ENCODE measurements around the gene SMC3. TPM values are rescaled to one million over a fixed set of nuclear protein-coding genes. Genes with fewer than 3 reads are reported as not detected.

Gene SMC3
- total RNA-seq, 1 experiment from 2014 or later = 31.3 TPM

- no peaks in the 10 kb centered on the region for H3K9me3 Mint-ChIP-seq (ENCODE audit: low read depth, unreplicated experiment)
- H3K4me3 Mint-ChIP-seq (ENCODE audit: low read depth, unreplicated experiment) = no peak overlapping the region
- CTCF ChIA-PET = interaction anchor here (1.0 to 1.3 kb wide), 2 partner anchors 19 to 42 kb away, joined by 3 read pairs; no protein-coding TSS in a partner anchor
- peaks cover 12% of the 10 kb centered on the region for H3K4me1 Mint-ChIP-seq (ENCODE audit: low read depth, unreplicated experiment)
- intact Hi-C loops (cut with micrococcal nuclease; ENCODE audit: unreplicated experiment) = no loop called here
- BruUV-seq (replicated peaks) = no TSS peak
- TF ChIP-seq CTCF (IDR thresholded peaks at IDR 0.05; ENCODE audit: unreplicated experiment) = no peak
- H3K27ac Mint-ChIP-seq (ENCODE audit: unreplicated experiment) = no peak overlapping the region
- peak; percentile 56 for DNase-seq
- H3K27me3 Mint-ChIP-seq (ENCODE audit: unreplicated experiment) = no peaks in the 10 kb centered on the region
- no peaks in the 10 kb centered on the region for H3K36me3 Mint-ChIP-seq (ENCODE audit: insufficient read depth, unreplicated experiment)
Observed at GRCh38 chr10:110629680-110630191, 62.2 kb downstream of the SMC3 start.

DNA sequence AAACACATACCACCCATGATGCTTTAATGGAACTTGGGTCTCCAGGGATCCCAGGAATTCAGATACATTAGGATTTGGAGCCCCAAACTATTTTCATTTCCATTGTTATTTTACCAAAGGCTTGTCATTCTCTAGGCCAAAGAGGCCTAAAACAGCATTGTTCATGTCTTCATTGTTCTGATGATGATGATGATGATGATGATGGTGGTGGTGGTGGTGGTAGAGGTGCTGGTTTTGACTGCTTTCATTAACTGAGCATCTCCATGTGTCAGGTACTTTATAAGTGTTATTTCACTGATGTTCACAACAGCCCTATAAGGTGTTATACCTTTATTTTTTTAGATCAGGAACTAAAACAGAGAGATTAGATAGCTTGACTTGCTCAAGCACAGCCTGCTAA is 64.4 kb downstream of the SMC3 start:
- H3K9me3 Mint-ChIP-seq (ENCODE audit: low read depth, unreplicated experiment) = no peaks in the 10 kb centered on the region
- H3K4me1 Mint-ChIP-seq (ENCODE audit: low read depth, unreplicated experiment) = peaks cover 12% of the 10 kb centered on the region
- CTCF ChIA-PET = no interaction called here
- BruUV-seq (replicated peaks) = no TSS peak
- no peaks in the 10 kb centered on the region for H3K27me3 Mint-ChIP-seq (ENCODE audit: unreplicated experiment)
- no peak for TF ChIP-seq CTCF (IDR thresholded peaks at IDR 0.05; ENCODE audit: unreplicated experiment)
- H3K36me3 Mint-ChIP-seq (ENCODE audit: insufficient read depth, unreplicated experiment) = no peaks in the 10 kb centered on the region
- intact Hi-C loops (cut with micrococcal nuclease; ENCODE audit: unreplicated experiment) = no loop called here
- no peak overlapping the region for H3K4me3 Mint-ChIP-seq (ENCODE audit: low read depth, unreplicated experiment)
- H3K27ac Mint-ChIP-seq (ENCODE audit: unreplicated experiment) = no peak overlapping the region
- no peak for DNase-seq

DNA sequence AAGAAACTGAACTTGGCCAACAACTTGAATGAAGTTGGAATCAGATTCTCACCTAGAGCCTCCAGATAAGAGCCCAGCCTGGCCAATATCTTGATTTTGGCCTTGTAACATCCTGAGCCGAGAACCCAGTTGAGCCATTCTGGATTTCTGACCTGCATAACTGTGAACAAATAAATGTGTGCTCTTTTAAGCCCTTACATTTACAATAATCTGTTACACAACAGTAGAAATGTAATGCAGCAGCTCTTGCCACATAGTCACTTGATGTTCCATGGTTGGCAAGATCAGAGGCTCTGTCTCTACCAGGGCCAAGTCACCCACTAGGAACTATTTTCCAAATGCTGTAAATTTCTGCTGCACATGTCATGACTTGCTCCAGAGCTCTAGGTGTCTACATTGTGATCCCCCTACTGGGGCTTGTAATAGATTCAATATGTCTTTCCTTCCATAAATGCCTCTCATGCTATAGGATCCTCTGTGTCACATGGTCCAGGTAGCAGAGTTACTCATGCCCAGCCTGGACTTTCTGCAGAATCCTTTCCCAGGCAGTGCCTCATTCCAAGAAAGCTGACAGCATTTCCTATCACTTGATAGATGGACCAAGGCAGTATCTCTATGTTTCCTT is 65.2 kb downstream of the SMC3 start:
- Mint-ChIP-seq H3K9me3 (ENCODE audit: low read depth, unreplicated experiment) (no peaks in the 10 kb centered on the region), H3K4me1 (ENCODE audit: low read depth, unreplicated experiment) (peaks cover 12% of the 10 kb centered on the region), H3K36me3 (ENCODE audit: insufficient read depth, unreplicated experiment) (no peaks in the 10 kb centered on the region), H3K27ac (ENCODE audit: unreplicated experiment) (no peak overlapping the region), H3K27me3 (ENCODE audit: unreplicated experiment) (no peaks in the 10 kb centered on the region), H3K4me3 (ENCODE audit: low read depth, unreplicated experiment) (no peak overlapping the region)
- CTCF ChIA-PET = no interaction called here
- no TSS peak for BruUV-seq (replicated peaks)
- intact Hi-C loops (cut with micrococcal nuclease; ENCODE audit: unreplicated experiment) = no loop called here
- DNase-seq = no peak
- TF ChIP-seq CTCF (IDR thresholded peaks at IDR 0.05; ENCODE audit: unreplicated experiment) = no peak

GRCh38 chr10:110634527-110635209 is 67.2 kb downstream of the SMC3 start:
- CTCF ChIA-PET = no interaction called here

More at GRCh38 chr10:110634527-110635209, 67.2 kb downstream of the SMC3 start:
- no peak overlapping the region for H3K27ac Mint-ChIP-seq (ENCODE audit: unreplicated experiment)
- no peak overlapping the region for H3K4me3 Mint-ChIP-seq (ENCODE audit: low read depth, unreplicated experiment)
- H3K9me3 Mint-ChIP-seq (ENCODE audit: low read depth, unreplicated experiment) = no peaks in the 10 kb centered on the region
- TF ChIP-seq CTCF (IDR thresholded peaks at IDR 0.05; ENCODE audit: unreplicated experiment) = no peak
- H3K36me3 Mint-ChIP-seq (ENCODE audit: insufficient read depth, unreplicated experiment) = no peaks in the 10 kb centered on the region
- no peaks in the 10 kb centered on the region for H3K27me3 Mint-ChIP-seq (ENCODE audit: unreplicated experiment)
- no TSS peak for BruUV-seq (replicated peaks)
- intact Hi-C loops (cut with micrococcal nuclease; ENCODE audit: unreplicated experiment) = no loop called here
- H3K4me1 Mint-ChIP-seq (ENCODE audit: low read depth, unreplicated experiment) = peaks cover 7% of the 10 kb centered on the region
- DNase-seq = peak; percentile 56
